Body of pancreas (tissue), 4 donors: ENCODE measurements around the gene TEAD1. TPM values are rescaled to one million over a fixed set of nuclear protein-coding genes. Genes with fewer than 3 reads are reported as not detected.

ENCODE experiments used
- ATAC-seq: fragments of 150-250 bp; one replicate; pipeline ENCODE4 v1.9.1; 2016
- DNase-seq, 4 donors: peaks; one replicate each; pipeline ENCODE4 v3.0.0-alpha.2; 2019
- H3K27ac ChIP-seq, 4 donors: fragments of 200-600 bp; sonication (generic); 1 replicate in 3 of 4; 2 replicates in 1 of 4; pipeline versions ENCODE4 v1.5.1 to v1.6.1; 2016 to 2019; ENCODE audit warnings: mild to moderate bottlenecking in 1 of 4, mixed read lengths in 1 of 4, moderate library complexity in 1 of 4
- H3K27me3 ChIP-seq, 2 donors: fragments of 200-600 bp; sonication (generic); one replicate each; pipeline ENCODE4 v1.6.0; 2016; ENCODE audit warnings: mild to moderate bottlenecking in 1 of 2
- H3K36me3 ChIP-seq, 2 donors: fragments of 200-600 bp; sonication (generic); replicated peaks in 1 of 2; 2 replicates each; pipeline ENCODE4 v1.5.1; 2016; ENCODE audit warnings: low read depth in 2 of 2; ENCODE audit not compliant: insufficient read depth in 1 of 2
- H3K4me1 ChIP-seq: fragments of 200-600 bp; sonication (generic); one replicate; pipeline ENCODE4 v1.6.0; 2016
- H3K4me3 ChIP-seq, 2 donors: fragments of 200-600 bp; sonication (generic); 1 replicate in 1 of 2; 2 replicates in 1 of 2; pipeline ENCODE4 v1.5.1; 2016 to 2019
- H3K9me3 ChIP-seq, 3 donors: fragments of 200-600 bp; sonication (generic); 1 replicate in 2 of 3; 2 replicates in 1 of 3; pipeline ENCODE4 v1.5.1; 2016
- CTCF ChIP-seq, 7 experiments: fragments of 450-650 bp in 4 of 7; fragments of 200-600 bp in 3 of 7; sonication (generic) in 3 of 7; IDR thresholded peaks; one replicate each; pipeline ENCODE4 v1.5.1; 2016 to 2019; ENCODE audit warnings: antibody characterized with exemption in 7 of 7
- POLR2A ChIP-seq, 3 donors: fragments of 450-650 bp; IDR thresholded peaks; one replicate each; pipeline ENCODE4 v1.6.1; 2016; ENCODE audit warnings: antibody characterized with exemption in 3 of 3, mild to moderate bottlenecking in 2 of 3
- whole genome bisulfite sequencing, 2 donors: methylation state at CpG; one replicate each; pipeline ENCODE4 v1.1.5; 2017; 5-methylcytosine and 5-hydroxymethylcytosine counted together
- intact Hi-C: fragments of 100-400 bp; cut with DNase I; formaldehyde crosslinking; loops from one replicate; pipeline ENCODE4 v1.15.1; 2023
- total RNA-seq, 2 donors: library from RNA; depleted of rRNA; stranded (reverse); fragments of >200 nt; gene quantifications; one replicate each; pipeline ENCODE4 v1.1.0, GENCODE V29; 2016

Gene TEAD1
- total RNA-seq, 2 donors from 2014 or later: 36.9 to 55.0 TPM

- no peak overlapping the region for H3K27ac ChIP-seq
- no peak for DNase-seq
- H3K4me1 ChIP-seq: peaks cover 18% of the 10 kb centered on the region
- ATAC-seq: no peak
- no peaks in the 10 kb centered on the region for H3K9me3 ChIP-seq
- H3K36me3 ChIP-seq: no peaks in the 10 kb centered on the region
- TF ChIP-seq POLR2A (IDR thresholded peaks at IDR 0.05) (no peak), CTCF (IDR thresholded peaks at IDR 0.05) (no peak)
- WGBS, 2 donors: 76 to 92% methylated on average over 1 of the region's 1 CpG
- intact Hi-C loops: no loop called here
- no peaks in the 10 kb centered on the region for H3K27me3 ChIP-seq
- H3K4me3 ChIP-seq: no peak overlapping the region
Observed at GRCh38 chr11:12711496-12711895, 37.3 kb downstream of the TEAD1 start.

- DNase-seq (no peak), ATAC-seq (no peak)
- intact Hi-C loops: no loop called here
- no peak overlapping the region for H3K27ac ChIP-seq
- no peaks in the 10 kb centered on the region for H3K27me3 ChIP-seq
- H3K4me3 ChIP-seq: no peak overlapping the region
- H3K4me1 ChIP-seq: peaks cover 11% of the 10 kb centered on the region
- no peaks in the 10 kb centered on the region for H3K36me3 ChIP-seq
- TF ChIP-seq POLR2A (IDR thresholded peaks at IDR 0.05) (no peak), CTCF (IDR thresholded peaks at IDR 0.05) (no peak)
- H3K9me3 ChIP-seq: no peaks in the 10 kb centered on the region
- 93 to 95% methylated on average over 4 of the region's 4 CpGs for WGBS, 2 donors
Observed at GRCh38 chr11:12712132-12712531, 37.9 kb downstream of the TEAD1 start.

GRCh38 chr11:12715131-12715530 is 40.9 kb downstream of the TEAD1 start:
- intact Hi-C loops: no loop called here
- no peak for DNase-seq
- H3K4me1 ChIP-seq: no peaks in the 10 kb centered on the region
- no peaks in the 10 kb centered on the region for H3K9me3 ChIP-seq
- ATAC-seq: no peak
- no peaks in the 10 kb centered on the region for H3K27me3 ChIP-seq
- 91 to 94% methylated on average over 4 of the region's 4 CpGs for WGBS, 2 donors
- no peaks in the 10 kb centered on the region for H3K36me3 ChIP-seq
- H3K4me3 ChIP-seq: no peak overlapping the region
- H3K27ac ChIP-seq: no peak overlapping the region
- TF ChIP-seq POLR2A (IDR thresholded peaks at IDR 0.05): no peak
- TF ChIP-seq CTCF (IDR thresholded peaks at IDR 0.05): no peak

GRCh38 chr11:12715941-12716340 is 41.7 kb downstream of the TEAD1 start:
- intact Hi-C loops: no loop called here
- DNase-seq: no peak
- no peaks in the 10 kb centered on the region for H3K27me3 ChIP-seq

More at GRCh38 chr11:12715941-12716340, 41.7 kb downstream of the TEAD1 start:
- H3K4me1 ChIP-seq: peaks cover 5% of the 10 kb centered on the region
- no peak overlapping the region for H3K27ac ChIP-seq
- no peaks in the 10 kb centered on the region for H3K36me3 ChIP-seq
- no peaks in the 10 kb centered on the region for H3K9me3 ChIP-seq
- TF ChIP-seq CTCF (IDR thresholded peaks at IDR 0.05) (no peak), POLR2A (IDR thresholded peaks at IDR 0.05) (no peak)
- WGBS, 2 donors: 85 to 97% methylated on average over 8 to 11 of the region's 11 CpGs
- no peak for ATAC-seq
- H3K4me3 ChIP-seq: no peak overlapping the region
